ENCODE measurements around the gene OTUD3. TPM values are rescaled to one million over a fixed set of nuclear protein-coding genes. Genes with fewer than 3 reads are reported as not detected.
"Not testable (repeated sequence)": the region's sequence is repeated elsewhere in the genome, so short reads cannot be mapped to it uniquely, and the experiment has no call there.

The OTUD3 gene
- total RNA-seq, 1 experiment from 2014 or later: 8.2 TPM

DNA sequence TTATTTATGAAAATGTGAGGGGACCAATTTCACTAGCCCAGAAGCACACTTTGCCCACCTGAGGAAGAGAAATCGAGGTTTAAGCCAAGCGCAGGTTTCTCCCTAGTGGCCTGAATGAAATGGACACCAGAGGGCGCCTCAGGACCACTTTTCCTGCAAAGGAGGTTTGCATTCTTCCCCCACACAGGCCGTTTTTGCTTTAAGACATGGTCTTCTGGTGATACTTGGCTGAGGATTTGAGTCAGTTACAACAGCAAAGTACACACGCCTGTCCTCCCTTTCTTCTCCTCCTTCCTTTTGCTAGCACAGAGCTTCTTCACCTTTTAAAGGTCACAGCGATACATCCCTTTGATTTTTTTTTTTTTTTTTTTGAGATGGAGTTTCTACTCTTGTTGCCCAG, 35.9 kb downstream of the OTUD3 start:
- no peak overlapping the region for H3K4me3 ChIP-seq (ENCODE audit: insufficient read depth, low read depth, low read length)
- H3K36me3 ChIP-seq (replicated peaks; ENCODE audit: control insufficient read depth, insufficient read depth, low read length): peaks cover 6% of the 10 kb centered on the region
- no peaks in the 10 kb centered on the region for H3K27me3 ChIP-seq (ENCODE audit: control insufficient read depth, insufficient read depth, low read length)
- peak; percentile 90 for DNase-seq

DNA sequence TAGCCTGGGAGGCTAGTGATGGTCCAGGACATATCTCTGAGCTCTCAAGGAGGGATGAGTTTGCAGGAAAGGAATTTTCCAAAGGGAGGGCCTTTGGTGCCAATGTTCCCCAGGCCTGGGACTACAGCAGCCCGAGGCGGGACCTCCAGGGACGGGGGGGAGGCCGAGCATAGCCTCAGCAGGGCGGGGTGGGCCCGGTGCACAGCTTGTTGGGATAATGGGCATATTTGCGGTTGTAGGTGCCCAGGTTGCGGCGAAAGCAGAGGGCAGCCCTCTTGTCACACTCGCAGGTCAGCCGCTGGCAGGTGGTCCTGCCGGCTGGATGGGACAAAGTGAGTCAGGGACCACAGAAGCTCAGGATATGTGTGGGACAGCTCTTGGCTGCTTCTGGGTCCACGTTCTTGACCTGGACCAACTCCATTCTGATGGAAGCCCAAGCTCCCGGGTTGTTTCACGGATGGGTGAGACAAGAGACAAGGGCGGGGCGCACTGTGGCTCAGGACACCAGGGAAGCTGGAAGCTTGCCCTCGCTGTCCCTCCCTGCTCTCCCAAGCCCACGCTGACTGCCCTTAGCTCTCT, 38.0 kb downstream of the OTUD3 start:
- peak; percentile 34 for DNase-seq
- H3K27me3 ChIP-seq (ENCODE audit: control insufficient read depth, insufficient read depth, low read length): no peaks in the 10 kb centered on the region
- no peak overlapping the region for H3K4me3 ChIP-seq (ENCODE audit: insufficient read depth, low read depth, low read length)
- no peaks in the 10 kb centered on the region; the same call in 1 of the 2 replicates for H3K36me3 ChIP-seq (replicated peaks; ENCODE audit: control insufficient read depth, insufficient read depth, low read length)

DNA sequence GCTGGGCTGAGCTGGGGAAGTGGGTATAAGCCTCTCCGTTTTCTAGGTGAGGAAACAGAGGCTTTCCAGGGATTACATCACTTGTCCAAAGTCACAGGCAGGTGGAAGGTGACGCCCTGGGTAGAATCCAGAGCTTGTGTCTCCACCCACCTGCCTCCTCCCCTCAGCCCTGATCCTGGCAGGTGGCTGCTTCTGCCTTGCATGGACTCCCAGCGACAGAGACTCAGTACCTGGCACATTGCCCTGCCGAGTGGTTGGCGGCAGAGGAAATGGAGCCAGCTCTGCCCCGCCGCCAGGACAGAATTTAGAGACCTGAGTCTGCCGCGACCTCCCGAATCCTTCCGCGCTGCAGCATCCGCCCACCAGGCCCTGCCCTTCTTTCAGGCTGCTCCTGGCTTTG, 39.1 kb downstream of the OTUD3 start:
- Histone ChIP-seq H3K27me3 (ENCODE audit: control insufficient read depth, insufficient read depth, low read length) (no peaks in the 10 kb centered on the region), H3K4me3 (ENCODE audit: insufficient read depth, low read depth, low read length) (no peak overlapping the region), H3K36me3 (replicated peaks; ENCODE audit: control insufficient read depth, insufficient read depth, low read length) (no peaks in the 10 kb centered on the region)
- DNase-seq: peak; percentile 48

DNA sequence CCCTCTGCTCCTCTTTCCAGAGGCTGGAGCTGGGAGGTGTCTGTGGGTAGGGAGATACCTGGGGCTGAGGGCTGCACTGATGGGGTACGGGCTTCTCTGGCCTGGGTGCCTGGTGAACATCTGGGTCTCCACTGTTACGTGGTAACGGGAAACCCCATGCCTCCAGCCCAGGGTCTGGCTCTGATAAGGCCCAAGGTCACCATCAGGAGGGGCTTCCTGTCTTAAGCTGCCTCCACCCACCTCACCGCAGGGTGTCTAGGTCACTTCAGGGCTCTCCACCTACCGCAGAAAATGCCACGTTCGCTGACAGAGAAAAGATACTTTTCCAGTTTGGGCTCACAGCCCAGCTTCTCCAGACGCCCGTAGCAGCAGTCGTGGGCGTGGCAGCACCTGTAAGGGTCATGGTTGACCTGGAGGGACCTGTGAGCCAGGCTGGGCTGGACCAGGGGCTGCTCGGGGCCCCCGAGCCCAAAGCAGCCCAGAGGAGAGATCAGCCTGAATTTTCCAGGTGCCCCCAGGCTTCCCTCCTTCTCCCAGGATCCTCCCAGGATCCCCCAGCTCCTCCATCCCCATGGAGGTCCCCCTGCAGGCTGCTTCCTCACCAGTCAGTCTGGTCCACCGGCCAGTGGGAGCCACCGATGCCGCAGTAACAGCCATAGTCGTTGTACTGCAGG, 40.0 kb downstream of the OTUD3 start:
- H3K27me3 ChIP-seq (ENCODE audit: control insufficient read depth, insufficient read depth, low read length): no peaks in the 10 kb centered on the region
- peak; percentile 55 for DNase-seq
- H3K36me3 ChIP-seq (replicated peaks; ENCODE audit: control insufficient read depth, insufficient read depth, low read length): no peaks in the 10 kb centered on the region
- H3K4me3 ChIP-seq (ENCODE audit: insufficient read depth, low read depth, low read length): no peak overlapping the region

DNA sequence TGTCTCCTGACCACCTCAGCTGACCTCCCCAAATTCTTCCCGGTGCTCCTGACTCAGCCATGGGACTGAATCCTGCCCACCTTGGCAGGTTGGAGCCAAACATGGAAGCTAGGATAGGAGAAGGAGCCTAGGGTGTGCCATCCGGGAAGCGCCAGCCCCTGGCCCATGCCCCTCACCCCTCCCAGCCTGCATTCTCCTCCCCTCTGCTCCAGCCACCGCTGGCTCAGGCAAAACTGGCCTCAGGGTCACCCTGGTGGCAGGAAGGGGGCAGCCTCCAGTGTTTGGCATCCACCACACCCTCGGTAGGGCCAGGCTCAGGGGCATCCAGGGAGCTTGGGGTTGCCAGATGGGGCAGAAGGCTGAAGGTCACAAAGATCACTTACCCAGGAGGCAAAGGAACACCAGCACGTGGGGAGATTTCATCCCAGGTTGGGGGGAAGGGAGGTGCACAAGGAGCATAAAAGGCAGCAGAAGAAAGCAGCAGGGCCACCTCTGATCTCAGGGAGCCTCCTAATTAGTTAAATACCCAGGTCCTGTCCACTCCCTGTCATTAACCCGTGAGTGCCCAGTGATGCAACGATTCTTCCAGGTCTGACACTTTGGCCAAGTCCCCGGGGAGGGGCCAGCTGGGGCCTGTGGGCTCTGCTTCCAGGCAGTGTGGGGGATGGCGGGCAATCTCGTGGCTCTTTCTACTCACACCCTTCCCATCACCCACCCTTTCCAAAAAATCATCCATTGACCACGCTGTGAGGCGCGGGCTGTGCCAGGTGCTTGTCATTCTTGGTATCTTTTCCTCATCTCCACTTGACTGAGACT, 41.1 kb downstream of the OTUD3 start, which contains the start of gene PLA2G2E:
PLA2G2E (minus strand) TSS at position 481 of the 816 bp plus-strand sequence; CDS start at position 423, 58 bp downstream.
- H3K36me3 ChIP-seq (replicated peaks; ENCODE audit: control insufficient read depth, insufficient read depth, low read length): no peaks in the 10 kb centered on the region
- no peaks in the 10 kb centered on the region for H3K27me3 ChIP-seq (ENCODE audit: control insufficient read depth, insufficient read depth, low read length)
- peak; percentile 57 for DNase-seq

DNA sequence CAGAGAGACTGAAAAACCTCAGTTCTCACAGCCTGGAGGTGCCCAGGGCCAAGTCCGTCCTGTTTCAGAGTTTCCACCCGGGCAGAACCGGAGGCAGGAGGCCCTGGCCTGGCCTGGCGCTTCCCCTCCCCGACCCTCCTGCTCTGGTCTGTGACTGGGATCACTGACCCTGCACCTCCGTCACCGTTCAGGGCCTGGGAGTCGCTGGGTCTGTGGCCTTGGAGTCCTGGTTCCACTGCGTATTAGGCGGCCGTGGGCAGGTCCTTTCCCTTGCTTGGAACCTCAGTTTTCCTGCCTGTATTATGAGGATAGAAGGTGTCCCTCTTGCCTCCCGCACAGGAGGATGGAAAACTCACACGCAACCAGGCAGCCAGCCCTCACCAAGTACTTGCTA, 41.8 kb downstream of the OTUD3 start:
- Histone ChIP-seq H3K4me3 (ENCODE audit: insufficient read depth, low read depth, low read length) (no peak overlapping the region), H3K27me3 (ENCODE audit: control insufficient read depth, insufficient read depth, low read length) (no peaks in the 10 kb centered on the region), H3K36me3 (replicated peaks; ENCODE audit: control insufficient read depth, insufficient read depth, low read length) (no peaks in the 10 kb centered on the region)
- DNase-seq: peak; percentile 40

More for the DNA sequence above, 41.1 kb downstream of the OTUD3 start, which contains the start of gene PLA2G2E:
- H3K4me3 ChIP-seq (ENCODE audit: insufficient read depth, low read depth, low read length): no peak within 1 kb of the TSS

DNA sequence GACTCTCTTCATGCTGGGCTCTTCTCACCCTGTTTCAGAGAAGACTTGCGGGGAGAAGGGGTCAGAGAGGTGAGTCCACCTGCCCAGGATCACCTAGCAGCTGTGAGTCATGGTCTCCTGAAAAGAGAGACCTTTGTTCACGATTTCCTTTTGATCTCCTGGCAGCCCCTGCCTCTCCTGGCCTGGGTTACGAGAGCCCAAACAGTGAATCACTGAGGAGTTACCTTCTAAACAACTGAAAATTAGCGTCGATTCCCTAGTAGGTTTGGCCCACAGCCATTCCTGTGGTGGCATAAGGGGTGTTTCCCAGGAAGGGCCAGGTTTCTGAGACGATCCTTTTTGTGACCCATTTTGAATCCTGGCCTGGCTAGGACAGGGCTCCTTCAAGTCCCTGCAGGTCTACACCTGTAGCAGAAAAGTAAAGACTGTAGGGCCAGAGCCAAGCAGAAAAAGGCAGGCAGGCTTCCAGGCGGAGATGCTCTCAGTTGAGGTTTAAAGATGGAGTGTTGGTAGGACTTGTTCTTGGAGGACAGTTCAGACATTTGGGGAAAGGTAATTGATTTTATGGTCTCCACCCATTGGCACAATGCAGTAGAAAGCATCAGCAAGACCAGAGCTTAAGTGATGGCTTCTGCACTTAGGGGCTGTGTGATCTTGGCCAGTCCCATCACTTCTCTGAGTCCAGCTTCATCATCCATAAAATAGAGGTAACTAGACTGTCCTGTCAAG, 43.3 kb downstream of the OTUD3 start:
- no peak for DNase-seq
- H3K27me3 ChIP-seq (ENCODE audit: control insufficient read depth, insufficient read depth, low read length): no peaks in the 10 kb centered on the region
- H3K4me3 ChIP-seq (ENCODE audit: insufficient read depth, low read depth, low read length): no peak overlapping the region
- no peaks in the 10 kb centered on the region for H3K36me3 ChIP-seq (replicated peaks; ENCODE audit: control insufficient read depth, insufficient read depth, low read length)

DNA sequence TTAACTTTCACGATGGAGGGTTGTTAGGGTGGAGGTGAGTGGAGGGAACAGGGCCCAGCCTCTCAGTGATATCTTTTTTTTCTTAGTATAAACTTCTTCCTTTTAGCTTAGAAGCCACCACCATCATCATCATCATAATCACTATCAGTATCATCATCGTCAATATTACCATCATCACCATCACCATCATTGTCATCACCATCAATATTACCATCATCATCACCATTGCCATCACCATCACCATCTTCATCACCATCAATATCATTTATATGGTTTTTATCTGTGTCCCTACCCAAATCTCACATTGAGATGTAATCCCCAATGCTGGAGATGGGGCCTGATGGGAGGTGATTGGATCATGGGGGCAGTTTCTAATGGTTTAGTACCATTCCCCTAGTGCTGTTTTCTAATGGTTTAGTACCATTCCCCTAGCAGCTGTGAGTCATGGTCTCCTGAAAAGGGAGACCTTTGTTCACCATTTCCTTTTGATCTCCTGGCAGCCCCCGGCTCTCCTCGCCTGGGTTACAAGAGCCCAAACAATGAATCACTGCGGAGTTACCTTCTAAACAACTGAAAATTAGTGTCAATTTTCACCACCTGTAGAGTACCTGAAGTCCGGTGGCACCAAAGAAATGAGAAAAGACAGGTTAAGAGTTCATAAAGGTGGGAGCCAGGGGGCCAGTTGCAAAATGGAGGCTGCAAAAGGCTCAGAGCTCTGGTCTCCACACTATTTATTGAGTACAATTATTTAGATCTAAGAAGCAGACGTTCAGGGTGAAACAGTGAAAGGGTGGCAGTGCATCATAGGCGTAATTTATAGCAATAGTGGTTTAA, 44.3 kb downstream of the OTUD3 start:
- DNase-seq: no peak

DNA sequence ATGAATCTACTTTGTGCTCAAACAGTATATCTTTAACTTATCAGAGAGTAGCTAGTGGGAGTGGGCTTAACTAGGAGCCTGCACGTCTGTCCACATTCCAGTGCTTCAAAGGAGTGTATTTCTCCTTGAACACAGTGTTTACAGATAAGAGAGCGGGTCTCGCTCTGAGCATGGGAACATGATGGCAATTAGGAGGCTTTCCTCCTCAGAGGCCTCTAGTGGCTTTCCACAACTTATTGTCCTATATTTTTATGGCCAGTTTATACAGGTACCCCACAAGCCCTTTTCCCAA, 44.9 kb downstream of the OTUD3 start:
- H3K36me3 ChIP-seq (replicated peaks; ENCODE audit: control insufficient read depth, insufficient read depth, low read length); H3K4me3 ChIP-seq (ENCODE audit: insufficient read depth, low read depth, low read length); H3K27me3 ChIP-seq (ENCODE audit: control insufficient read depth, insufficient read depth, low read length); DNase-seq: not testable (repeated sequence)

More for the DNA sequence above, 44.3 kb downstream of the OTUD3 start:
- Histone ChIP-seq H3K36me3 (replicated peaks; ENCODE audit: control insufficient read depth, insufficient read depth, low read length) (no peaks in the 10 kb centered on the region), H3K4me3 (ENCODE audit: insufficient read depth, low read depth, low read length) (no peak overlapping the region), H3K27me3 (ENCODE audit: control insufficient read depth, insufficient read depth, low read length) (no peaks in the 10 kb centered on the region)

DNA sequence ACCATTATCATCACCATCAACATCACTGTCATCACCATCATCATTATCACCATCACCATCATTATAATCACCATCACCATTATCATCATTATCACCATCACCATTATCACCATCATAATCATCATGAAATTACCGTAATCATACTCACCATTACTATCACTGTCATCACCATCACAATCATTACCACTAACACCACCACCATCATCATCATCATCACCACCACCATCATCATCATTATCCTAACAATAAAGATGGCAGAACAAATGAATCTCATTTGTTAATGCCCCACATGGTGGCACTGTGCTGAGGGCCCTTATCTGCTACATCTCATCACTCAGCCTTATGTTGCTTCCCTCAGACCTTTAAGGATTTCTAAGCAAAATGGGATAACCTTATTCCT, 50.7 kb downstream of the OTUD3 start:
- Histone ChIP-seq H3K4me3 (ENCODE audit: insufficient read depth, low read depth, low read length) (no peak overlapping the region), H3K36me3 (replicated peaks; ENCODE audit: control insufficient read depth, insufficient read depth, low read length) (no peaks in the 10 kb centered on the region), H3K27me3 (ENCODE audit: control insufficient read depth, insufficient read depth, low read length) (no peaks in the 10 kb centered on the region)
- DNase-seq: no peak

DNA sequence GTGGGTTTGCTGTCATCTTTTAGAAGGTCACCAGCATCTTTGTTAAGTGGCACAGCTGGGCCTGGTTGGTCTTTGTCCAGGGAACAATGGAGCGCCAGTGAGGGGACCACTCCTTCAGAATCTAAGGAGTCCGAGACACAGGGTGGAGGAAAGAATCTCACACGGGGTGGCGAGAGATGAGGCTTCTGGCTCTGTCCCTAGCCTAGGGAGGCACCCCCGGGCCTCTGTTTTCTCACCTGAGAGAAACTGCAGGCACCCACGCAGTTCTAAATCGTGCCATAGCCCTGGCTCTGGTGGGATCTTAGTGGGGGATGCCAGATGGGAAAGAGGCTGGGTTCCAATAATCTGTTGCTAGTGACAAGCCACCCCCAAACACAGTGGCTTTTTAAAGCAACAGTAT, 52.1 kb downstream of the OTUD3 start:
- no peak overlapping the region for H3K4me3 ChIP-seq (ENCODE audit: insufficient read depth, low read depth, low read length)
- H3K27me3 ChIP-seq (ENCODE audit: control insufficient read depth, insufficient read depth, low read length): no peaks in the 10 kb centered on the region
- DNase-seq: no peak
- no peaks in the 10 kb centered on the region for H3K36me3 ChIP-seq (replicated peaks; ENCODE audit: control insufficient read depth, insufficient read depth, low read length)

DNA sequence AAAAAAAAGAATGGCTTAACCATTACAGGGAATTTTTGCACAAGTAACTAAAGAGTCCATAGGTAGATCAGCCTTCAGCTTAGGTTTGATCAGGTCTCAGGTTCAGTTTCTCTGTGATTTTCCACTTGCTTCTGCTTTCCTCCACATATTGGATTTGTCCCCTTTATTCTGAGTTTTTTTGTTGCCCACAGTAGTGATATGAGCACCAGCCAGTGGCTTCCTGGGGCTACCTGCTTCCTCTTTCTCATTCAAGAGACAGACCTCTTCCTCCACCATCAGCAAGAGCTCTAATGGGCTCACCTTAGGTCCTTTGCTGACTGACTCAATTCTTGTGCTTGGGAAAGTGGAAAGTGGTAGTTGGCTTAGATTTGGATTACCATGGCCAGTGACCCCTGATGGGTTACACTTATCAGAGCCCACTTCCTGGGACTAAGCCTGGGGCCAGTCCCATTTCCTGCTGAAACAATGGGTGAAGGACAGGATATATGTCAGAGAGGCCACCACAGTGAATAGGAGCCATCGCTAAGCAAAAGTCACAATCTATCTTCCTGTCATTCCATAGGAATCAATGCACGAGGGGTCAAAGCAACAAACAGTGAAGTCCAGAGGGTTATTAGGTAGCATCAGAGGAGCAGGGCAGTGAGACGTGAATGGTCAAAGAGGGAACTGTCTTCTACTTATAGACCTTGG, 54.0 kb downstream of the OTUD3 start:
- H3K36me3 ChIP-seq (replicated peaks; ENCODE audit: control insufficient read depth, insufficient read depth, low read length): no peaks in the 10 kb centered on the region
- DNase-seq: no peak
- H3K27me3 ChIP-seq (ENCODE audit: control insufficient read depth, insufficient read depth, low read length): no peaks in the 10 kb centered on the region
- H3K4me3 ChIP-seq (ENCODE audit: insufficient read depth, low read depth, low read length): no peak overlapping the region

DNA sequence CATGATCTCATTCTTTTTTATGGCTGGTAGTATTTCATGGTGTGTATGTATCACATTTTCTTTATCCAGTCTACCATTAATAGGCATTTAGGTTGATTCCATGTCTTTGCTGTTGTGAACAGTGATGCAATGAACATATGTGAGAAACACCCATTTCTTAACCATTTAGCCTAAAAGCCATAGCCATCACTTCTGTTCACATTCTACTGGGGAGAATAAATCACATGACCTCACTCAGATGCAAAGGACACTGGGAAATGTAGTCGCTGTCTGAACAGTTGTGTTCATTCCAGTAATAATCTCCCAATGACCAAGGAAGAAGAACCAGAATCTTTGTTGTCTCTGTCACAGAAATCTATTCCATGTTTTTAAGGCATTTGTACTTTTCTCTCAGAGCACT, 56.3 kb downstream of the OTUD3 start:
- H3K36me3 ChIP-seq (replicated peaks; ENCODE audit: control insufficient read depth, insufficient read depth, low read length): no peaks in the 10 kb centered on the region
- no peaks in the 10 kb centered on the region for H3K27me3 ChIP-seq (ENCODE audit: control insufficient read depth, insufficient read depth, low read length)
- H3K4me3 ChIP-seq (ENCODE audit: insufficient read depth, low read depth, low read length): no peak overlapping the region
- DNase-seq: no peak
